Glutamatergic neuron (in vitro differentiated cells): ENCODE results near the gene ZMYND19. TPM values are rescaled to one million over a fixed set of nuclear protein-coding genes. Genes with fewer than 3 reads are reported as not detected.
"Not testable (repeated sequence)": the region's sequence is repeated elsewhere in the genome, so short reads cannot be mapped to it uniquely, and the experiment has no call there.

Source experiments
- DNase-seq: peaks from one replicate; pipeline ENCODE4 v3.0.0; 2022
- H3K27ac Mint-ChIP-seq: one replicate; pipeline ENCODE4 v1.8.0; 2020; ENCODE audit warnings: mild to moderate bottlenecking, mixed read lengths, inconsistent platforms; ENCODE audit not compliant: unreplicated experiment
- H3K27me3 Mint-ChIP-seq: one replicate; pipeline ENCODE4 v1.8.0; 2020; ENCODE audit warnings: mild to moderate bottlenecking, moderate library complexity, mixed read lengths, inconsistent platforms; ENCODE audit not compliant: unreplicated experiment
- H3K36me3 Mint-ChIP-seq: one replicate; pipeline ENCODE4 v1.8.0; 2020; ENCODE audit warnings: mild to moderate bottlenecking, mixed read lengths, inconsistent platforms; ENCODE audit not compliant: unreplicated experiment
- H3K4me1 Mint-ChIP-seq: one replicate; pipeline ENCODE4 v1.8.0; 2020; ENCODE audit warnings: mild to moderate bottlenecking, low read depth, mixed read lengths, inconsistent platforms; ENCODE audit not compliant: unreplicated experiment
- H3K4me3 Mint-ChIP-seq: one replicate; pipeline ENCODE4 v1.8.0; 2020; ENCODE audit warnings: mild to moderate bottlenecking, mixed read lengths, inconsistent platforms; ENCODE audit not compliant: unreplicated experiment
- H3K9me3 Mint-ChIP-seq: one replicate; pipeline ENCODE4 v1.8.0; 2020; ENCODE audit warnings: mild to moderate bottlenecking, moderate library complexity, mixed read lengths, inconsistent platforms; ENCODE audit not compliant: unreplicated experiment
- total RNA-seq: library from RNA; stranded (reverse); fragmentation: NEBNext Ultra II Directional; extraction: Animal tissue kit (Norgen Biotek cat#: 25700); gene quantifications from one replicate; pipeline ENCODE4 v1.2.1, GENCODE V29; 2021; ENCODE audit not compliant: unreplicated experiment
- TF ChIP-seq, protein P1 (sequence below): fragments of 200-600 bp; sonication (generic); IDR thresholded peaks from one replicate; pipeline ENCODE4 v1.5.0; 2021; ENCODE audit not compliant: partially characterized antibody, unreplicated experiment

The ZMYND19 gene
- total RNA-seq, 1 donor from 2014 or later, result 33.9 TPM

DNA sequence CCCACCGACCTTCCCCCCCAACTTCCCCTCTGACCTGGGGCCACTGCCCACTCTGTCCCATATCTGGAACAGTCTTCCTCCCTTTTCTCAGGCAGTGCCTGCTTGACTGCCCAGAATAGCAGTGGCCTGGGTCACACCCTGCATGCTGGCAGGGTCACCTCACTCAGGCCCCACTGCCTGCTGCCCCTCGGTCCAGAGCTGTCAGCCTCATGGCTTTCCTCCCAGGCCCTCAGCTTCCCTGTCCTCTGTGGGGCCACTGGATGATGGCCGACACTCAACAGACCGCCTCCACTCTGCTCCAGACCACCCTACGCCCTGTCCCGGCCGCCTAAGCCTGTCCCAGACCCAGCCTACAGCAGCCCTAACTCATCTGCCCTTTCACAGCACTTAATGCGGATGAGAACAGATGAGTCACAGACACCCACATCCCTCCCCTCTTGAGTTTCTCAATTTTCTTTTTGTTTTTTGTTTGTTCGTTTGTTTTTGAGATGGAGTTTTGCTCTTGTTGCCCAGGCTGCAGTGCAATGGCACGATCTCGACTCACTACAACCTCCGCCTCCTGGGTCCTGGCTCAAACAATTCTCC, 46.0 kb downstream of the ZMYND19 start:
- Mint-ChIP-seq H3K27ac (no peak overlapping the region), H3K27me3 (peaks cover 8% of the 10 kb centered on the region), H3K4me1 (peaks cover 2% of the 10 kb centered on the region), H3K9me3 (peaks cover 2% of the 10 kb centered on the region), H3K36me3 (no peaks in the 10 kb centered on the region), H3K4me3 (no peak overlapping the region)
- TF ChIP-seq, protein P1, sequence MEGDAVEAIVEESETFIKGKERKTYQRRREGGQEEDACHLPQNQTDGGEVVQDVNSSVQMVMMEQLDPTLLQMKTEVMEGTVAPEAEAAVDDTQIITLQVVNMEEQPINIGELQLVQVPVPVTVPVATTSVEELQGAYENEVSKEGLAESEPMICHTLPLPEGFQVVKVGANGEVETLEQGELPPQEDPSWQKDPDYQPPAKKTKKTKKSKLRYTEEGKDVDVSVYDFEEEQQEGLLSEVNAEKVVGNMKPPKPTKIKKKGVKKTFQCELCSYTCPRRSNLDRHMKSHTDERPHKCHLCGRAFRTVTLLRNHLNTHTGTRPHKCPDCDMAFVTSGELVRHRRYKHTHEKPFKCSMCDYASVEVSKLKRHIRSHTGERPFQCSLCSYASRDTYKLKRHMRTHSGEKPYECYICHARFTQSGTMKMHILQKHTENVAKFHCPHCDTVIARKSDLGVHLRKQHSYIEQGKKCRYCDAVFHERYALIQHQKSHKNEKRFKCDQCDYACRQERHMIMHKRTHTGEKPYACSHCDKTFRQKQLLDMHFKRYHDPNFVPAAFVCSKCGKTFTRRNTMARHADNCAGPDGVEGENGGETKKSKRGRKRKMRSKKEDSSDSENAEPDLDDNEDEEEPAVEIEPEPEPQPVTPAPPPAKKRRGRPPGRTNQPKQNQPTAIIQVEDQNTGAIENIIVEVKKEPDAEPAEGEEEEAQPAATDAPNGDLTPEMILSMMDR, result no peak
- DNase-seq, result no peak

DNA sequence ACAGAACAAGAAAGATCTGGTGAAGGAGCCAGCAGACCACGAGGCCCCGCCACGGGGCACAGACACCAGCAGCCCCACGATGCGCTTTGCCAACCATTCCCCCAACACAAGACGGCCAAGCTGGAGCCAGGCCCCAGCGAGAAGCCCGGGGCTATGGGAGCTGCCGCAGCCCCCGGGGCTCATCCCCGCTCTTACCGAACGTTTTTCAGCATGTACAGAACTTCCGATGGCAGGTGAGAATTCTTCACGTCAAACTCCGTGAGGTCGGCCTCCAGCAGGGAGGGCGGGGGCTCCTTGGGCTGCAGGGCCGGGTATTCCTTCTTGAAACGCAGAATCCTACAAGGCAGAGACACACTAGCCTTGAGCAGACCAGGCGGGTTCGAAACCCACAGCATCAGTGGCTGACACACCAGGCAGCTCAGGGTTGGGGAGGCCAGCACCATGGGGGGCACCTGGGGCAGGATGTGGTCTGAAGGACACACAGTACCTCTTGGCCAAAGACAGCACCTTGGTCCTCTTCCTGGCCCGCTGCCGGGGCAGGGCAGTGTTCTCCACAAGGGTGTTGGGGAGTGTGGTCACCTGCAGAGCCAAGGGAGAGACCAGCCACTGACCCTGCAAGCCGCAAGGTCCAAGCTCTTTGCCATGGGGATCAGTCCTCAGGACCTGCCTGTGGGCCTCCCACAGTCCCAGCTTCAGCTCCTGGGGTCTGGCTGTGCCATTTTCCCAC, 46.9 kb downstream of the ZMYND19 start:
- H3K36me3 Mint-ChIP-seq, result no peaks in the 10 kb centered on the region
- peaks cover 2% of the 10 kb centered on the region for H3K4me1 Mint-ChIP-seq
- TF ChIP-seq, protein P1, result no peak
- H3K27ac Mint-ChIP-seq, result no peak overlapping the region
- no peak for DNase-seq
- H3K9me3 Mint-ChIP-seq, result peaks cover 2% of the 10 kb centered on the region
- peaks cover 4% of the 10 kb centered on the region for H3K27me3 Mint-ChIP-seq
- no peak overlapping the region for H3K4me3 Mint-ChIP-seq

DNA sequence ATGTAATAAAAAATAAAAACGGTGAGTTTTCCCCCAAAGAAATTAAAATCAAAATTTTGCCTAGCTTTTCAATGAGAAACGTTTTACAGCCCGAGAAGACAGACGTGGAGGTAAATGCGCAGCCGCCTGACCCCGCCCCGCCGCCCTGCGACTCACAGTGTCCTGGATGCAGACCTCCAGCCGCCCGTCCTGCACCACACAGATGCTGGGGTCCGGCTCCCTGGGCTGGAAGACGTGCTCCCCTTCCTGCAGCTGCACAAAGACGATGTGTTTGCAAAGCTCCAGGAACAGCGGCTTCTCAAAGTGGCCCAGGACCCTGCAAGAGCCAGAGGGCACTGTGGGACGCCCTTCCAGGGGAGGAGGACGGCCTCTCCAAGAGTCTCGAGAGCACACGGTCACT, 47.8 kb downstream of the ZMYND19 start:
- Mint-ChIP-seq H3K4me3 (no peak overlapping the region), H3K27ac (no peak overlapping the region), H3K4me1 (peaks cover 2% of the 10 kb centered on the region), H3K27me3 (peaks cover 4% of the 10 kb centered on the region), H3K36me3 (no peaks in the 10 kb centered on the region), H3K9me3 (peaks cover 2% of the 10 kb centered on the region)
- no peak for DNase-seq
- TF ChIP-seq, protein P1, result no peak

DNA sequence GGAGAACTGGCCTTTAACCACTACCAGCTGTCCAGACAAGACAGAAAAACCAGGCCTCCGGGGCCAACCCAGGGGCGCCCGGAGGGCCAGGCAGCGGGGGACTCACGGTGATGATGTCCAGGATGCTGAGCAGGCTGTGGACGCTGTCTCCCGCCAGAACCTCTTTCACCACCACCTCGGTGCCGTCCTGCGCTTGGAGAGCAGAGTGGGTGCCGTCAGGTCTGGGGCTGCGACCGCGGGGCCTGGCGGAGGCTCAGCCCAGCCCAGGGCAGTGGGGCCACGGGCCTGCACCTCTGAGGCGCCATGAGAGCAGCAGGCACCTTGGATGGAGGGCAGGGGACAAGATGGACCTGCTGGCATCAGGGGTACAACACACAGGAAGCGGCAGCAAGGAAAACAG, 49.8 kb downstream of the ZMYND19 start:
- Mint-ChIP-seq H3K4me1 (peaks cover 2% of the 10 kb centered on the region), H3K9me3 (no peaks in the 10 kb centered on the region), H3K36me3 (no peaks in the 10 kb centered on the region), H3K4me3 (no peak overlapping the region), H3K27ac (no peak overlapping the region), H3K27me3 (peaks cover 2% of the 10 kb centered on the region)
- TF ChIP-seq, protein P1, result no peak
- no peak for DNase-seq

DNA sequence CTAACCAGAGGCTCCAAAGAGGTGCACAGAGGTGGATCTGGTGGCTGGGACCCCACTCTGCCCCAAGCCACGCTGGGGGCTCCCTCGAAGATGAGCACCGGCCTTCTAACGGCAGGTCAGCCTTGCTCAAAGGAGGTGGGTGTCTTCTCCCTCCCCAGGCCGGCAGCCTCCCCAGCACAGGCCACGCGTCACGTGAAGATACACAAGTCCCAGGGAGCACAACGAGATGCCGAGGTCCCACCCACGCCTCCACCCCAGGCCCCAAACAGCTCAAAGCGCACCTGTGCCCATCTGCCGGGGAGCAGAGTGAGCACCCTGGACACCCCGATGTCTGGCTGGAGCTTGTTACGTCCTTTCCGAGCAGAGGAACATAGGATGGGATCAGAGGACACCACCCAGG, 52.3 kb downstream of the ZMYND19 start:
- DNase-seq, result no peak
- Mint-ChIP-seq H3K4me3 (no peak overlapping the region), H3K9me3 (peaks cover 2% of the 10 kb centered on the region), H3K27me3 (peaks cover 6% of the 10 kb centered on the region), H3K36me3 (no peaks in the 10 kb centered on the region), H3K4me1 (peaks cover 7% of the 10 kb centered on the region), H3K27ac (no peak overlapping the region)
- TF ChIP-seq, protein P1, result no peak

DNA sequence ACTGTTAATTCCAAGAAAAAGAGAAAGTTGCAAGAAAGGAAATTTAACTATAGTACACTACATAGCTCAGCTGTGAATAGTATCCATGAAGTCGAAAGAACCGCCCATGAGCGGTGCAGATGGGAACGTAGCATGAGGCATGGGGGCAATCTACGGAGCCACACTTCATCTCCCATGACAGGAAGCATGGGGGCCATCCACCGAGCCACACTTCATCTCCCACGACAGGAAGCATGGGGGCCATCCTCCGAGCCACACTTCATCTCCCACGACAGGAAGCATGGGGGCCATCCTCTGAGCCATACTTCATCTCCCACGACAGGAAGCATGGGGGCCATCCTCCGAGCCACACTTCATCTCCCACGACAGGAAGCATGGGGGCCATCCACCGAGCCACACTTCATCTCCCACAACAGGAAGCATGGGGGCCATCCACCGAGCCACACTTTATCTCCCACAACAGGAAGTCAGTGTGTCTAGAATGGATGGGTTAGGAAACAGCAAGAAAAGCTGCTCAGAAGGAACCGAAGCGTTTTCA, 53.6 kb downstream of the ZMYND19 start:
- DNase-seq, H3K9me3 Mint-ChIP-seq, H3K27me3 Mint-ChIP-seq, H3K4me1 Mint-ChIP-seq, H3K4me3 Mint-ChIP-seq, H3K27ac Mint-ChIP-seq, H3K36me3 Mint-ChIP-seq: not testable (repeated sequence)
